Prostate gland (tissue), 2 donors: Measurements from ENCODE around the gene GGACT.

Source experiments
- CTCF ChIP-seq, 4 experiments: fragments of 200-600 bp in 2 of 4; fragments of 450-650 bp in 2 of 4; sonication (generic) in 2 of 4; IDR thresholded peaks; 1 replicate in 3 of 4; 2 replicates in 1 of 4; pipeline ENCODE4 v1.5.1; 2016 to 2019; ENCODE audit warnings: antibody characterized with exemption in 4 of 4, mild to moderate bottlenecking in 2 of 4, moderate library complexity in 2 of 4
- POLR2A ChIP-seq: fragments of 450-650 bp; IDR thresholded peaks from one replicate; pipeline ENCODE4 v1.6.1; 2016; ENCODE audit warnings: antibody characterized with exemption, mild to moderate bottlenecking
- POLR2AphosphoS5 ChIP-seq: sonication (generic); formaldehyde crosslinking; IDR thresholded peaks from one replicate; pipeline ENCODE4 v1.6.1; 2017; ENCODE audit warnings: antibody characterized with exemption

GRCh38 chr13:100502446-100502845 is 86.1 kb downstream of the GGACT start:
- TF ChIP-seq CTCF (IDR thresholded peaks at IDR 0.05) (no peak), POLR2A (no peak), POLR2AphosphoS5 (no peak)
